Astrocyte (in vitro differentiated cells and primary cell): Measurements from ENCODE around the gene TCF3.

Experiments used
- CTCF ChIP-seq: IDR thresholded peaks from 2 replicates; pipeline ENCODE4 v1.5.1; 2011; ENCODE audit warnings: low read depth, mild to moderate bottlenecking, inconsistent platforms, low read length, moderate library complexity; ENCODE audit not compliant: insufficient read depth
- EZH2 ChIP-seq: IDR thresholded peaks from 2 replicates; pipeline ENCODE4 v1.6.1; 2012; ENCODE audit warnings: mild to moderate bottlenecking, low read length, inconsistent platforms; ENCODE audit not compliant: insufficient read depth

- no peak for TF ChIP-seq CTCF
- TF ChIP-seq EZH2 = no peak
Observed at GRCh38 chr19:1646149-1646548, 6.3 kb downstream of the TCF3 start.
